NB4 (cell line): ENCODE measurements around the gene TMC6.
A peak's percentile ranks its signal among the peaks of the same experiment; 100 is the strongest.
"Not testable (repeated sequence)": the region's sequence is repeated elsewhere in the genome, so short reads cannot be mapped to it uniquely, and the experiment has no call there.

Source experiments
- DNase-seq: peaks from one replicate; pipeline ENCODE4 v3.0.0; 2010; ENCODE audit warnings: low read depth
- H3K4me3 ChIP-seq: one replicate; pipeline ENCODE4 v1.5.1; 2011; ENCODE audit warnings: mild to moderate bottlenecking, low read depth, low read length, moderate library complexity
- CTCF ChIP-seq: IDR thresholded peaks from one replicate; pipeline ENCODE4 v1.5.1; 2012; ENCODE audit warnings: low read depth, low read length
- MAX ChIP-seq: IDR thresholded peaks from 2 replicates; pipeline ENCODE4 v1.6.1; 2011; ENCODE audit warnings: low read depth, low read length
- MYC ChIP-seq: IDR thresholded peaks from 2 replicates; pipeline ENCODE4 v1.6.1; 2011; ENCODE audit warnings: low read depth, low read length
- POLR2A ChIP-seq: IDR thresholded peaks from 2 replicates; pipeline ENCODE4 v1.6.1; 2011; ENCODE audit warnings: mild to moderate bottlenecking; ENCODE audit not compliant: insufficient read length; ENCODE audit errors: extremely low read depth

Gene TMC6

GRCh38 chr17:78140169-78141051 lies 11.9 kb upstream of the TMC6 start:
- peak; percentile 96 for DNase-seq
- H3K4me3 ChIP-seq, result no peak overlapping the region
- no peak; the same call in 1 of the 2 replicates for TF ChIP-seq MYC
- no peak for TF ChIP-seq POLR2A
- TF ChIP-seq MAX, result no peak
- no peak for TF ChIP-seq CTCF

GRCh38 chr17:78139861-78140168 lies 11.3 kb upstream of the TMC6 start:
- not testable (repeated sequence) for DNase-seq, H3K4me3 ChIP-seq

GRCh38 chr17:78138204-78139060 lies 9.9 kb upstream of the TMC6 start:
- H3K4me3 ChIP-seq, result no peak overlapping the region
- TF ChIP-seq MAX (no peak), MYC (no peak), POLR2A (no peak), CTCF (no peak)
- no peak for DNase-seq

GRCh38 chr17:78137392-78138203 lies 9.0 kb upstream of the TMC6 start:
- H3K4me3 ChIP-seq, result no peak overlapping the region
- peak; percentile 60 for DNase-seq
- peak; percentile 67 for TF ChIP-seq CTCF
- no peak for TF ChIP-seq POLR2A
- TF ChIP-seq MAX, result peak; percentile 59
- 0 out of 2 replicates have a peak, but pooled peaks have one; percentile 24 for TF ChIP-seq MYC

- DNase-seq, result no peak
- no peak for TF ChIP-seq MAX
- TF ChIP-seq CTCF, result no peak
- no peak for TF ChIP-seq POLR2A
- TF ChIP-seq MYC, result no peak
Measured at GRCh38 chr17:78135858-78136500, 7.4 kb upstream of the TMC6 start.

More at GRCh38 chr17:78135858-78136500, 7.4 kb upstream of the TMC6 start:
- H3K4me3 ChIP-seq, result no peak overlapping the region
